Liver (tissue), 9 donors: ENCODE measurements around the gene SIKE1. TPM values are rescaled to one million over a fixed set of nuclear protein-coding genes. Genes with fewer than 3 reads are reported as not detected.
"Not testable (repeated sequence)": the region's sequence is repeated elsewhere in the genome, so short reads cannot be mapped to it uniquely, and the experiment has no call there.

Experiments
- DNase-seq: peaks from one replicate; pipeline ENCODE4 v3.0.0-alpha.2; 2017; ENCODE audit warnings: low spot score
- H3K27ac ChIP-seq, 2 donors: one replicate each; pipeline ENCODE4 v1.7.0; 2013; ENCODE audit warnings: inconsistent platforms in 2 of 2, low read length in 2 of 2, control low read depth in 1 of 2, low read depth in 1 of 2, mild to moderate bottlenecking in 1 of 2
- H3K27me3 ChIP-seq, 4 donors: one replicate each; pipeline versions ENCODE4 v1.6.1 to v1.7.0; 2013; ENCODE audit warnings: low read length in 3 of 4, inconsistent platforms in 1 of 4, mild to moderate bottlenecking in 1 of 4, moderate library complexity in 1 of 4; ENCODE audit not compliant: control insufficient read depth in 4 of 4, insufficient read depth in 4 of 4
- H3K36me3 ChIP-seq, 4 donors: one replicate each; pipeline versions ENCODE4 v1.6.1 to v1.7.0; 2013; ENCODE audit warnings: low read length in 3 of 4, mild to moderate bottlenecking in 3 of 4, low read depth in 1 of 4, moderate library complexity in 1 of 4; ENCODE audit not compliant: control insufficient read depth in 4 of 4, insufficient read depth in 3 of 4
- H3K4me1 ChIP-seq, 4 donors: one replicate each; pipeline versions ENCODE4 v1.6.1 to v1.7.0; 2013; ENCODE audit warnings: low read length in 3 of 4, mild to moderate bottlenecking in 3 of 4, moderate library complexity in 1 of 4; ENCODE audit not compliant: control insufficient read depth in 4 of 4, insufficient read depth in 4 of 4
- H3K4me3 ChIP-seq, 3 donors: one replicate each; pipeline versions ENCODE4 v1.6.1 to v1.7.0; 2013; ENCODE audit warnings: low read length in 3 of 3, control low read depth in 1 of 3, low read depth in 1 of 3, mild to moderate bottlenecking in 1 of 3
- H3K9ac ChIP-seq, 2 donors: one replicate each; pipeline ENCODE4 v1.7.0; 2013; ENCODE audit warnings: low read length in 2 of 2, mild to moderate bottlenecking in 2 of 2, moderate library complexity in 2 of 2, control low read depth in 1 of 2, low read depth in 1 of 2
- H3K9me3 ChIP-seq, 4 donors: one replicate each; pipeline versions ENCODE4 v1.6.1 to v1.7.0; 2013; ENCODE audit warnings: low read length in 3 of 4; ENCODE audit not compliant: control insufficient read depth in 4 of 4
- EGR1 ChIP-seq, 2 donors: IDR thresholded peaks; 2 replicates each; pipeline ENCODE4 v1.6.1; 2016 to 2018; ENCODE audit warnings: antibody characterized with exemption in 2 of 2, low read depth in 2 of 2
- FOXA1 ChIP-seq: IDR thresholded peaks from 2 replicates; pipeline ENCODE4 v1.6.1; 2016; ENCODE audit warnings: antibody characterized with exemption
- FOXA2 ChIP-seq: IDR thresholded peaks from 2 replicates; pipeline ENCODE4 v1.6.1; 2016; ENCODE audit warnings: antibody characterized with exemption
- GABPA ChIP-seq, 2 donors: IDR thresholded peaks in 1 of 2; conservative IDR thresholded peaks in 1 of 2; 2 replicates each; pipeline ENCODE4 v1.6.1; 2016; ENCODE audit warnings: antibody characterized with exemption in 2 of 2, mild to moderate bottlenecking in 1 of 2, moderate library complexity in 1 of 2
- HNF4A ChIP-seq, 2 donors: conservative IDR thresholded peaks; 2 replicates each; pipeline ENCODE4 v1.6.1; 2016; ENCODE audit warnings: antibody characterized with exemption in 2 of 2, mild to moderate bottlenecking in 2 of 2
- HNF4G ChIP-seq: IDR thresholded peaks from 2 replicates; pipeline ENCODE4 v1.6.1; 2016; ENCODE audit warnings: antibody characterized with exemption
- JUND ChIP-seq, 2 donors: IDR thresholded peaks; 2 replicates each; pipeline ENCODE4 v1.6.1; 2016; ENCODE audit warnings: antibody characterized with exemption in 2 of 2
- NR2F2 ChIP-seq: IDR thresholded peaks from 2 replicates; pipeline ENCODE4 v1.6.1; 2016; ENCODE audit warnings: antibody characterized with exemption
- RAD21 ChIP-seq, 2 donors: IDR thresholded peaks; 2 replicates each; pipeline ENCODE4 v1.6.1; 2016; ENCODE audit warnings: antibody characterized with exemption in 2 of 2, mild to moderate bottlenecking in 2 of 2
- REST ChIP-seq: IDR thresholded peaks from 2 replicates; pipeline ENCODE4 v1.6.1; 2016; ENCODE audit warnings: antibody characterized with exemption, mild to moderate bottlenecking
- RXRA ChIP-seq, 2 donors: IDR thresholded peaks; 2 replicates each; pipeline ENCODE4 v1.6.1; 2017 to 2018; ENCODE audit warnings: antibody characterized with exemption in 2 of 2, mild to moderate bottlenecking in 1 of 2
- TAF1 ChIP-seq: conservative IDR thresholded peaks from 2 replicates; pipeline ENCODE4 v1.6.1; 2016; ENCODE audit warnings: antibody characterized with exemption, mild to moderate bottlenecking
- YY1 ChIP-seq: IDR thresholded peaks from 2 replicates; pipeline ENCODE4 v1.6.1; 2016; ENCODE audit warnings: antibody characterized with exemption, mild to moderate bottlenecking
- WGBS: extraction: QIAGEN DNeasy Blood & Tissue Kit; methylation state at CpG from one replicate; pipeline ENCODE4 v1.1.7; 2013; 5-methylcytosine and 5-hydroxymethylcytosine counted together
- polyA plus RNA-seq, 2 donors: library from polyadenylated mRNA; stranded (reverse) in 1 of 2; unstranded in 1 of 2; fragments of 200-250 nt in 1 of 2; fragments of >200 nt in 1 of 2; fragmentation: Nextera tagmentation in 1 of 2; extraction: Ambion mirVana in 1 of 2; gene quantifications; one replicate each; pipeline versions ENCODE4 v1.2.1 to v1.2.3, GENCODE V29; 2013 to 2015
- total RNA-seq, 2 donors: library from RNA; depleted of rRNA; stranded (reverse); fragments of >200 nt; gene quantifications; one replicate each; pipeline ENCODE4 v1.2.3, GENCODE V29; 2014
- TF ChIP-seq, protein P1 (sequence below): IDR thresholded peaks from 2 replicates; pipeline ENCODE4 v1.6.1; 2016; ENCODE audit warnings: antibody characterized with exemption
- TF ChIP-seq, protein P2 (sequence below): IDR thresholded peaks from 2 replicates; pipeline ENCODE4 v1.6.1; 2016; ENCODE audit warnings: antibody characterized with exemption
- TF ChIP-seq, protein P3 (sequence below): IDR thresholded peaks from 2 replicates; pipeline ENCODE4 v1.6.1; 2016; ENCODE audit warnings: antibody characterized with exemption
- donor health status: healthy.
- donor health status: healthy.
- donor health status: healthy.
- donor health status: healthy.
- donor health status: healthy.

The SIKE1 gene
- total and polyA plus RNA-seq, 4 donors, result 12.0 to 40.4 (median 22.6) TPM

- Histone ChIP-seq H3K36me3 (no peaks in the 10 kb centered on the region), H3K9me3 (no peaks in the 10 kb centered on the region), H3K4me3 (peak overlapping the region; percentile 49 to 88 (median 76)), H3K4me1 (peaks cover 7 to 58% (median 50%) of the 10 kb centered on the region in 4 donors), H3K27ac (peak overlapping the region; percentile 98), H3K9ac (peak overlapping the region in 1 of 2 donors; percentile 59), H3K27me3 (no peaks in the 10 kb centered on the region)
- 48% methylated on average over 7 of the region's 7 CpGs for WGBS
- no peak for DNase-seq
- no peak for TF ChIP-seq TAF1
- no peak for TF ChIP-seq FOXA2
- TF ChIP-seq GABPA (IDR thresholded peaks at IDR 0.05 in 1 of 2, conservative IDR thresholded peaks at IDR 0.05 in 1 of 2), result no peak
- TF ChIP-seq HNF4G, result no peak
- no peak for TF ChIP-seq NR2F2
- TF ChIP-seq, protein P1, sequence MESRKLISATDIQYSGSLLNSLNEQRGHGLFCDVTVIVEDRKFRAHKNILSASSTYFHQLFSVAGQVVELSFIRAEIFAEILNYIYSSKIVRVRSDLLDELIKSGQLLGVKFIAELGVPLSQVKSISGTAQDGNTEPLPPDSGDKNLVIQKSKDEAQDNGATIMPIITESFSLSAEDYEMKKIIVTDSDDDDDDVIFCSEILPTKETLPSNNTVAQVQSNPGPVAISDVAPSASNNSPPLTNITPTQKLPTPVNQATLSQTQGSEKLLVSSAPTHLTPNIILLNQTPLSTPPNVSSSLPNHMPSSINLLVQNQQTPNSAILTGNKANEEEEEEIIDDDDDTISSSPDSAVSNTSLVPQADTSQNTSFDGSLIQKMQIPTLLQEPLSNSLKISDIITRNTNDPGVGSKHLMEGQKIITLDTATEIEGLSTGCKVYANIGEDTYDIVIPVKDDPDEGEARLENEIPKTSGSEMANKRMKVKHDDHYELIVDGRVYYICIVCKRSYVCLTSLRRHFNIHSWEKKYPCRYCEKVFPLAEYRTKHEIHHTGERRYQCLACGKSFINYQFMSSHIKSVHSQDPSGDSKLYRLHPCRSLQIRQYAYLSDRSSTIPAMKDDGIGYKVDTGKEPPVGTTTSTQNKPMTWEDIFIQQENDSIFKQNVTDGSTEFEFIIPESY, result no peak
Observed at GRCh38 chr1:114755006-114755931, 25.2 kb downstream of the SIKE1 start.

GRCh38 chr1:114753702-114754101, 26.8 kb downstream of the SIKE1 start:
- Histone ChIP-seq H3K4me1 (peaks cover 7 to 68% (median 55%) of the 10 kb centered on the region in 4 donors), H3K36me3 (peaks cover 0 to 14% (median 8%) of the 10 kb centered on the region in 4 donors)
- not testable (repeated sequence) for H3K4me3 ChIP-seq, H3K9me3 ChIP-seq, H3K27ac ChIP-seq, DNase-seq, H3K9ac ChIP-seq, H3K27me3 ChIP-seq
- 82% methylated on average over 6 of the region's 6 CpGs for WGBS

GRCh38 chr1:114753143-114753542, 27.3 kb downstream of the SIKE1 start:
- Histone ChIP-seq H3K9ac (no peak overlapping the region), H3K36me3 (peaks cover 0 to 14% (median 9%) of the 10 kb centered on the region in 4 donors), H3K27ac (no peak overlapping the region), H3K4me1 (peaks cover 7 to 64% (median 59%) of the 10 kb centered on the region in 4 donors), H3K27me3 (no peaks in the 10 kb centered on the region), H3K4me3 (no peak overlapping the region), H3K9me3 (no peaks in the 10 kb centered on the region)
- TF ChIP-seq, protein P1, result no peak
- TF ChIP-seq, protein P2, sequence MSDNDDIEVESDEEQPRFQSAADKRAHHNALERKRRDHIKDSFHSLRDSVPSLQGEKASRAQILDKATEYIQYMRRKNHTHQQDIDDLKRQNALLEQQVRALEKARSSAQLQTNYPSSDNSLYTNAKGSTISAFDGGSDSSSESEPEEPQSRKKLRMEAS, result no peak
- TF ChIP-seq, protein P3, sequence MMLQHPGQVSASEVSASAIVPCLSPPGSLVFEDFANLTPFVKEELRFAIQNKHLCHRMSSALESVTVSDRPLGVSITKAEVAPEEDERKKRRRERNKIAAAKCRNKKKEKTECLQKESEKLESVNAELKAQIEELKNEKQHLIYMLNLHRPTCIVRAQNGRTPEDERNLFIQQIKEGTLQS, result no peak
- no peak for TF ChIP-seq TAF1
- TF ChIP-seq YY1, result no peak
- no peak for TF ChIP-seq JUND (IDR thresholded peaks at IDR 0.05)
- no peak for TF ChIP-seq HNF4A (conservative IDR thresholded peaks at IDR 0.05)
- no peak for TF ChIP-seq FOXA1
- no peak for TF ChIP-seq EGR1 (IDR thresholded peaks at IDR 0.05; ENCODE audit: low read depth in 2 of 2)
- TF ChIP-seq RXRA (IDR thresholded peaks at IDR 0.05), result no peak
- TF ChIP-seq GABPA (IDR thresholded peaks at IDR 0.05 in 1 of 2, conservative IDR thresholded peaks at IDR 0.05 in 1 of 2), result no peak
- TF ChIP-seq HNF4G, result no peak
- no peak for TF ChIP-seq NR2F2
- TF ChIP-seq REST, result no peak
- no peak for TF ChIP-seq FOXA2
- TF ChIP-seq RAD21 (IDR thresholded peaks at IDR 0.05), result no peak
- WGBS, result 76% methylated on average over 4 of the region's 4 CpGs
- no peak for DNase-seq
